ENCODE results near the gene KCNE2.

DNA sequence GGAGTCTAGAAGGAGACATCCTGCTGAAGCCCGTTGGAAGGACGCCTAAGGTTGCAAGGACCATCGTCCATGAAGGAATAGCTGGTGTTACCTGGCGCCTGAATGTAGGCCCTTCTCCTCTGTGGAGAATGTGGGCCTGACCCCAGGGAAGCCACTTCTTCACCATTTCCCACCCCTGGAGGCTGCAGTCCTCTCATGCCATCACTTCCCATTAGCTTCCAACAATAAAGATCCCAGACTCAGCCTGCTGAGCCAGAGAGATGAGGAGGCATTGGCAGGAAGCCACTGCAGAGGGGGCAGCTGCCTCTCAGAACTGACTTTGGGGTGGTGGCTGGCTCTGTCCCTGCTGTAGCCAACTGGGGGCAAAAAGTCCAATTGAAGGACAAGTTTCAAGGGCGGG is 21.3 kb upstream of the KCNE2 start:
- TF ChIP-seq, protein P1, sequence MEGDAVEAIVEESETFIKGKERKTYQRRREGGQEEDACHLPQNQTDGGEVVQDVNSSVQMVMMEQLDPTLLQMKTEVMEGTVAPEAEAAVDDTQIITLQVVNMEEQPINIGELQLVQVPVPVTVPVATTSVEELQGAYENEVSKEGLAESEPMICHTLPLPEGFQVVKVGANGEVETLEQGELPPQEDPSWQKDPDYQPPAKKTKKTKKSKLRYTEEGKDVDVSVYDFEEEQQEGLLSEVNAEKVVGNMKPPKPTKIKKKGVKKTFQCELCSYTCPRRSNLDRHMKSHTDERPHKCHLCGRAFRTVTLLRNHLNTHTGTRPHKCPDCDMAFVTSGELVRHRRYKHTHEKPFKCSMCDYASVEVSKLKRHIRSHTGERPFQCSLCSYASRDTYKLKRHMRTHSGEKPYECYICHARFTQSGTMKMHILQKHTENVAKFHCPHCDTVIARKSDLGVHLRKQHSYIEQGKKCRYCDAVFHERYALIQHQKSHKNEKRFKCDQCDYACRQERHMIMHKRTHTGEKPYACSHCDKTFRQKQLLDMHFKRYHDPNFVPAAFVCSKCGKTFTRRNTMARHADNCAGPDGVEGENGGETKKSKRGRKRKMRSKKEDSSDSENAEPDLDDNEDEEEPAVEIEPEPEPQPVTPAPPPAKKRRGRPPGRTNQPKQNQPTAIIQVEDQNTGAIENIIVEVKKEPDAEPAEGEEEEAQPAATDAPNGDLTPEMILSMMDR (IDR thresholded peaks at IDR 0.05): no peak
- TF ChIP-seq POLR2A (IDR thresholded peaks at IDR 0.05): no peak
